ENCODE measurements around the gene BLMH.

Gene BLMH

DNA sequence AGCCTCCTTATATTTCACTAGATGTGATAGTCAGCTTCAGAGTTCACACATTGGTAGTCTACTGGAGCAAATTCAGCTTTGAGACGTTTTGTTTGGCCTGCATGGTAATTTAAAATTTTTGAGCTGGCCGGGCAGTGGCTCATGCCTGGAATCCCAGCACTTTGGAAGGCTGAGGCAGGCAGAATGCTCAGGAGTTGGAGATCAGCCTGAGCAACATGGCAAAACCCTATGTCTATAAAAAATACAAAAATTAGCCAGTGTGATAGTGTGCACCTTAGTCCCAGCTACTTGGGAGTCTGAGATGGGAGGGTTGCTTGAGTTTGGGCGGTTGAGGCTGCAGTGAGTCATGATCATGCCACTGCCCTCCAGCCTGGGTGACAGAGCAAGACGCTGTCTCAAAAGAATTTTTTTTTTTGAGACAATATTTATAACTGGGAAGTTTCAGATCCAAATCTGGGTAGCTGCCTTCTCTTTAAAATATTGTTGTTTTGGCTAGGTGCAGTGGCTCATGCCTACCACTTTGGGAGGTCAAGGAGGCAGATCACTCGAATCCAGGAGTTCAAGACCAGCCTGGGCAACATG is 4.8 kb upstream of the BLMH start:
- in situ Hi-C loops (cut with MboI; ENCODE audit: low sequenced_read_pairs, unreplicated experiment), result no loop called here
- TF ChIP-seq, protein P1, sequence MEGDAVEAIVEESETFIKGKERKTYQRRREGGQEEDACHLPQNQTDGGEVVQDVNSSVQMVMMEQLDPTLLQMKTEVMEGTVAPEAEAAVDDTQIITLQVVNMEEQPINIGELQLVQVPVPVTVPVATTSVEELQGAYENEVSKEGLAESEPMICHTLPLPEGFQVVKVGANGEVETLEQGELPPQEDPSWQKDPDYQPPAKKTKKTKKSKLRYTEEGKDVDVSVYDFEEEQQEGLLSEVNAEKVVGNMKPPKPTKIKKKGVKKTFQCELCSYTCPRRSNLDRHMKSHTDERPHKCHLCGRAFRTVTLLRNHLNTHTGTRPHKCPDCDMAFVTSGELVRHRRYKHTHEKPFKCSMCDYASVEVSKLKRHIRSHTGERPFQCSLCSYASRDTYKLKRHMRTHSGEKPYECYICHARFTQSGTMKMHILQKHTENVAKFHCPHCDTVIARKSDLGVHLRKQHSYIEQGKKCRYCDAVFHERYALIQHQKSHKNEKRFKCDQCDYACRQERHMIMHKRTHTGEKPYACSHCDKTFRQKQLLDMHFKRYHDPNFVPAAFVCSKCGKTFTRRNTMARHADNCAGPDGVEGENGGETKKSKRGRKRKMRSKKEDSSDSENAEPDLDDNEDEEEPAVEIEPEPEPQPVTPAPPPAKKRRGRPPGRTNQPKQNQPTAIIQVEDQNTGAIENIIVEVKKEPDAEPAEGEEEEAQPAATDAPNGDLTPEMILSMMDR (IDR thresholded peaks at IDR 0.05; ENCODE audit: borderline replicate concordance, control extremely low read depth, extremely low read depth, insufficient read depth, missing control alignments), result no peak
- DNase-seq (ENCODE audit: low spot score), result no peak

DNA sequence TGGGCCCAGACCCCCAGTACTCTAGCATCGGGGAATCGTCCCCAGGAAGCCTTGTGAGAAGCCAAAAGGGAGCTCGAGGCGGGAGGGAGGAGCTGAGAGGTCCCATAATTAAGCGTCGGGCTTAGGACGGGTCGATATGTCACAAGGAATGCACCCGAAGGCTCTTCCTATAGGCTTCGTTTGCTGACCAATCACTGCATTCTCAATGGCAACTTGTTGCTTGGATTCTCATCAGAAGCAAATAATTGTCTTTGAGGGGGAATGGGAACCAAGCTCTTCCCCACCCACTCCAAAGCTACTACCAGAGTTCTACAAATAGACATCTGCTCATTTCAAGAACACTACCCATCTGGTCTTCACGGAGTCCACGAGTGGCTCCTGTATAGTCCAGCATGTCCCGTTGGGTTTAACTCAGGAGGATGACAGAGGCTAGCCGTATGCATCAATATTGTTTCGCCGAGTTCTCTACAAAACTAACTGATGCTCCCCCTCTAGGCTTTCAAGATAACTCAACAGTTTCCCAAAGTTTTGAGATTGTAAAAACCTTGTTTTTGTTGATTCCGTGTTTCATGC is 628 bp upstream of the BLMH start:
- DNase-seq (ENCODE audit: low spot score), result no peak
- in situ Hi-C loops (cut with MboI; ENCODE audit: low sequenced_read_pairs, unreplicated experiment), result no loop called here
- TF ChIP-seq, protein P1 (IDR thresholded peaks at IDR 0.05; ENCODE audit: borderline replicate concordance, control extremely low read depth, extremely low read depth, insufficient read depth, missing control alignments), result no peak

GRCh38 chr17:30290696-30291542 is 825 bp downstream of the BLMH start:
- peak; percentile 50 for DNase-seq (ENCODE audit: low spot score)
- in situ Hi-C loops (cut with MboI; ENCODE audit: low sequenced_read_pairs, unreplicated experiment), result no loop called here
- TF ChIP-seq, protein P1 (IDR thresholded peaks at IDR 0.05; ENCODE audit: borderline replicate concordance, control extremely low read depth, extremely low read depth, insufficient read depth, missing control alignments), result no peak

DNA sequence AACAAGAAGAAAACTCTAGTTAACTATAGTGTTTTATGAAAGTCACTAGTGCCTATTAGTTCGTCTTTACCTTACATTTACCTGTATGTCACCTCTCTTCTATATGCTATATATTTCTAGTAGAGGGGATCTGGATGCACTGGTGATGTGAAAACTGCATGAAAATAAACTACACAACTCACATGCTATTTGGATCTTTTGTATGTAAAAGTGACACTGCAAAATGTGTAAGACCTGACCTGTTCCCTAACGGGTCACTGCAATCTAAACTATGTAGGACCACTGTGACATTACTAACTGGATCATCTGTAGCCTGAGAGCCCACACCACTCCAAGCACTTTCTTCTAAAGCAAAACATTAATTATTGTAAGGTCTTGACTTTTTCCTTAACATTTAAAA is 1.7 kb downstream of the BLMH start:
- no peak for DNase-seq (ENCODE audit: low spot score)
- TF ChIP-seq, protein P1 (IDR thresholded peaks at IDR 0.05; ENCODE audit: borderline replicate concordance, control extremely low read depth, extremely low read depth, insufficient read depth, missing control alignments), result no peak
- in situ Hi-C loops (cut with MboI; ENCODE audit: low sequenced_read_pairs, unreplicated experiment), result no loop called here

GRCh38 chr17:30279156-30279555 is 12.6 kb downstream of the BLMH start:
- no peak for DNase-seq (ENCODE audit: low spot score)
- in situ Hi-C loops (cut with MboI; ENCODE audit: low sequenced_read_pairs, unreplicated experiment), result no loop called here
- TF ChIP-seq, protein P1 (IDR thresholded peaks at IDR 0.05; ENCODE audit: borderline replicate concordance, control extremely low read depth, extremely low read depth, insufficient read depth, missing control alignments), result no peak

- DNase-seq (ENCODE audit: low spot score), result no peak
These were observed 13.7 kb downstream of the BLMH start for GRCh38 chr17:30278032-30278431.

More at GRCh38 chr17:30278032-30278431, 13.7 kb downstream of the BLMH start:
- in situ Hi-C loops (cut with MboI; ENCODE audit: low sequenced_read_pairs, unreplicated experiment), result no loop called here
- TF ChIP-seq, protein P1 (IDR thresholded peaks at IDR 0.05; ENCODE audit: borderline replicate concordance, control extremely low read depth, extremely low read depth, insufficient read depth, missing control alignments), result no peak
